ENCODE results near the gene ENOX1.

Gene ENOX1

GRCh38 chr13:43339805-43340550 is 446.8 kb downstream of the ENOX1 start:
- DNase-seq, result no peak

DNA sequence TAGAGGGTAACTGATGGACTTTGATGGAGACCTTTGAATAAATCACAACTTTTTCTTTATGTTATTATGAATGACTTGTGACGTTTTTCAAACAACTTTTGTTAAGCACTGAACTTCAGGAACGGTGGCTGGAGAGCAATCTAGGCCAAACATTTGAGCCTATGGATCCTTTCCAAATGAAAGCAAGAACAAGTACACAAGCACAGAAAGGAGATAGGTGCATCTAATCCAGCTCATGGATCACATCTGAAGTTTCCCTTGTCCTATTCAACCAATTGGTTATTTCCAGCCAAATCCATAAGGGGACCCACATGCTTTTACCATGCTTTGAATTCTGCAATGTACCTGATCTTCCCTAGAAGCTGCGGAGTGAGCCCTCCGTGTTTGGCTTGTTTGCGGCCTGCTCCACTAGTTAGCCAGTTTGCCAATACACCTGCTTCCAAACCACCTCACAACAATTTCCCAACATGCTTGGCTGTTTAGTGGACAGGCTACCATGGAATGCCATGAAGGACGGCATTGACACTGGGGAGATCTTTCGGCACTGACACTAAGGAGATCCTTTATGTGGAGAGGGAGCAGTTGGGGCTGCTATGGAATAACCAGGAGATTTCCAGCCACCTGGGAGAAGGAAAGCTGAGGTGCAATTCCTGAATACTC is 447.5 kb downstream of the ENOX1 start:
- DNase-seq, result no peak

DNA sequence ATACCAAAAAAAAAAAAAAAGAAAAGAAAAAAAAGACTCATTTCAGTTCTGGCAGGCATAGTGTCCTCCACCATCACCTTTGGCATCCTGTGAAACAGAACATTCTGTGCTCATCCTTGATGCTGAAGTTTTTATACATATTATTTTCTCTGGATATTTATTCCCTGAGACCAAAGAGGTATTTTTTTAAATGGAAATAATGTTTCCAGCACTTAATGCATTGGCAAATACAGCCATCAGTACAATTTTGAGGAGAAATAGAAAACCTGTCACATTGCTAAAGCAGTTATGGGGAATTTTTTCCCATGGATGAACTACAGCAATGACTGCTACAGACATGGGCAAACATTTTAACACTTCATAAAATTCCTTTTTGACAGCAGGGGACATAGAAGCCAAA is 451.0 kb downstream of the ENOX1 start:
- DNase-seq, result no peak

DNA sequence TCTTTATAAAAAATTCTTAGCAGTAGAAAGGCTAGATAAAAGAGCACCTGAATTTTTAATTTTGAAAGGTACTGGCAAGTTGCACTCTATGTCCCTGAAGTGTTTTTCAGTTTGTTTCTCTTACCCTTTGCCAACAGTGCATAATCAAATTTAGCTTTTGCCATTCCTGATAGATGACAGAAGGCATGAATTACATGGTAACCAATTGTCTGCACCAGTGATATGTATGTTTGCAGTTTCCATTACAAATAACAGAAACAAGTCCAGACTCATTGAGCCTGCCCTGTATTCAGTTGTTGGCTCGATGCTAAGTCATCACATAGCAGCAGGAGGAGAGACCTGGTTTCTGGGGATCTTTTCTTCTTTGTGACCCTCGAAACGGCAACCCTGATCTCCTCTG is 453.6 kb downstream of the ENOX1 start:
- no peak for DNase-seq

GRCh38 chr13:43331672-43332071 is 455.1 kb downstream of the ENOX1 start:
- DNase-seq, result no peak

DNA sequence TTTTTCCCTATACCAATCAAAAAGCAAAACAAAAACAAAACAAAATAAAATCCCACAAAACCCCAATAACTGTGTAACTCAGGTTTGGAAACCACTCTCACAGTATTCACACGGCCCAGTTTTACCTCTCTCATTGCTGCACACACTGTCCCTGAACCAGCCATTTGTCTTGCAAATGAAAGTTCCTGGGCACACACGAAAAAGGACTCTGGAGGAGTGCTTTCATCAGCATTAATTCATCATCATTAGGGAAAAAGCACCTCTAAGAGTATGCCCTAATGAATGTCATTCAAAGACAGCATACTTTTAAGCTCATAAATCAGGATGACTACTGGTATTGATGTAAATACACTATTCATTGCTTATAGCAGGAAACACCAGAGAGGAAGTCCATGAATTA is 457.1 kb downstream of the ENOX1 start:
- no peak for DNase-seq

GRCh38 chr13:43328907-43329306 is 457.9 kb downstream of the ENOX1 start:
- no peak for DNase-seq

DNA sequence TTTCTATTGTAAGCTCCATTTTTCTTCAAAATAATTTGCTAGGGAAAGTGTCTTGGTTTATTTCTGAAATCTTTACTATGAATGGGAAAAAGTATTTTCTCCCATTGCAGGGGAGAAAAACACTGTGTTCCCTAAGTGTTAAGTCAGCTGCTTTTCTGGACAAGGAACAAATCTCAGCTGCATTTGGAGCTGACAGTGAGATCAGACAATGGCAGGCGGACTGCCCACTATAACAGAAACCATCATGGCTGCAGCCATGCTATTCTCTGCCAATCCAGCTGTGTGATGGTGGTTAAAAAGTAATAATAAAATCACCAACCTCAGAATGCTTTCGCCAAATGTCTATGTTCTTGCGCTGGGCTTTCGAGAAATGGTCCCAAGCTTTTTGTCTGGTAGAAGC is 460.7 kb downstream of the ENOX1 start:
- no peak for DNase-seq

- DNase-seq, result no peak
These were observed 461.1 kb downstream of the ENOX1 start for GRCh38 chr13:43325636-43326035.

DNA sequence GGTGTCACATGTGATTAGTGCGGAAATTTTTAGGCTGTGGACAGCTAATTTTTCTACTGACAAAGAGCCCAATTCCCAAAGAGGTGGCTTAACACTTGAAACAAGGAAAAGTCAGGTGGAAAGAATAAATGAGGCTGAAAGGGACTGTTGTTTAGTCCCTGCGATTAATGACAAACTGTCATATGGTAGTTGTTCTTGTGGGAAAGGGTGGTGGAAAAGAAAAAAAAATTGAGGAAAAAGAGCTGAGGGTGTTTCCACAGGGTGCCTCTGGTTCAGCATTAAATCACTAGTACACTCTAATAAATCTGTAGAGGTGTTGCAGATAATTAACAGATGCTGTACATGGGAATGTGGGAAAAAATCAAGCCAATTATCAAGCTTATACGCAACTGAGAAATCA is 462.6 kb downstream of the ENOX1 start:
- no peak for DNase-seq

GRCh38 chr13:43319617-43320444 is 466.9 kb downstream of the ENOX1 start:
- DNase-seq, result no peak

DNA sequence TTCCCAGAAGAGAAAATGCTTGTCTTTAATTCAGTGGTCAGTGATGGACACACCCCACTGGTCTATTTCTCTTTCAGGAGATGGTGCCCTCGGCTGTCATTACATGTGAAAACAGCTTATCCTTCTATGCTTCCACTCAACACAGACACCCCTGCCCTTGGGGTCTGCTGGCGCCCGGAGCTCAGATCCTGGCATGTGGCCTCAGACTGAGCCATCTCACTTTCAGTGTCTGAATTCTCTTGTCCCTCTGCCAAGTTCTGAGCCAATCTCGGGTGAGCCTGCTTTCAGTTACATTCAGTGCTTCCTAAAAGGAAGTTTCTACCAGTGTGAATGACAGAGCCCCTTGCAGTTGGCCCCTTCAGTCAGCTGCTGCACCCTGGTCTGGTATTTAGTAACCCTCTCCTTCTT is 469.8 kb downstream of the ENOX1 start:
- DNase-seq, result no peak

DNA sequence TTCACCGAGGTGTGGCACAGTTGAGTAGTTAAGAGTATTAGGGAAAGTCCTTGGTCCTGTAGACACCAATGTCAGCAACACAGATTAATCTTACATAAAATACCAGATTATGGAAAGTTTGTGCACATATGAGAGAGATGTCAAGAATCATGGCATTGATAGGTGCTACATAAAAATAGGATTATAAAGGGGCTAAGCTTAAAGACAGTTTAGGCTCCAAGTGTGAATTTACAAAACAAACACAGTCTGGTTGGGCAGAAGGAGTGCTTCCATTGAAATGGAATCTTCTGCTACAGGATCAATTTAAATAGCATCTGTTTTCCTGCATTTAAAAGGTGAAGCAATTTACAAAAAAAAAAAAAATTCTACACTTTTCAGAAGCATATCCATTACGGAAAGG is 470.5 kb downstream of the ENOX1 start:
- no peak for DNase-seq

DNA sequence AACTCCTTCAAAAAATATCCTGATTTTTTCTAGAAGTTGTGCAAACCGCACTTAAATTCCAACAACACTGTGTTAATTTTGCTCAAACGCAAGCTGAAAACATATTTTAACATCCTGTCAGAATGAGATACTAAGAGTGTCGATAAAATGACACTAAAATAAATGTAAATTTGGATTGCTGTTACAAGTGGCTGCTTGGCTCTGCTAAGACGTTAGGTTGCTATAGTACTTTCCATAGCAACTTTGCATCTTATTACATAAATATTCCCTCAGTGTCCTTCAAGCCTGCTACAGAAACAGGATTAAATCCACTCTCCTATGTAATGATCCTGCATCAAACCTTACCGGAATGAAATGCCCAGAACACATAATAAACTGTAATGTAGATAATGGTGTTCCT is 471.2 kb downstream of the ENOX1 start:
- no peak for DNase-seq

DNA sequence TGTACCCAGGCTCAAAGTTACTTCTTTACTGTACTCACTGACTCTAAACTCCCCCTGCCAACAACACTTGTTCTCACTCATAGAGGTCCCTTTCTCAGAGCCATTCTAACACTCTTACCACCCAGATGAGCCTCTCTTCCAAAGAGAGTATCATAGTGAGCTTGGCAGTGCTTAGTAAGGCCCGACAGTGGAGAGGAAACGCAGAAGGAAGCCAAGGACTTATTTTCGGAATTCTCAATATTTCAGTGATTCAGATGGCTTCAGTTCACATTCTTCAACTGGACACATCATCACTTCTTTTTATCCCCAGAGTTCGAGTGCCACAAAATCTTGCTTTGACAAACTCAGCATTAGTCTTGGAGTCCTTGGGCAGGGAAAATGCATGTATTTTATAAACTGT is 477.5 kb downstream of the ENOX1 start:
- no peak for DNase-seq

DNA sequence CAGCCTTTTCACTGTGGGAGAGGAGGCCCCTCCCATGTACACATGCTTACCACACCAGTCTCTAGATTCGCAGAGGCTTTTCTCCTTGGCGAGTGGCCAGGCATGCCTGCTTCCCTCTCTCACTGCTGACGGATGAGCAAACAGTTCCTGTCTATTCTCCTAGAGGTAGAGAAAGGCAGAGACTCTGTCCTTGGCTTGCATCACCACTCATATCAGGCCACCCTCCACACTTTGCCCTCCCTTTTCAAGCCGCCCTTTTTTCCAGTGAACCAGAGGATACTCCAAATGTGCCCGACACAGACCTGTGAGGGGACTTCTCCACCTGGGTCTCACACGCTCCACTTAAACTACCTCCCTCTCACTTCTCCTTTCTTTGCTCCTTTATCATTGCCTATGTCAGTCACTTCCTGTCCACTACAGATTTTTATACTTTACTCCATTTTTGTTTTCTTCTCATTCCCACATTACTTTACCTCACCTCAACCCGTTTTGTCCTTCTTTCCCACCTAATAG is 478.8 kb downstream of the ENOX1 start:
- no peak for DNase-seq

GRCh38 chr13:43307221-43307920 is 479.4 kb downstream of the ENOX1 start:
- no peak for DNase-seq

GRCh38 chr13:43306372-43306771 is 480.4 kb downstream of the ENOX1 start:
- no peak for DNase-seq

DNA sequence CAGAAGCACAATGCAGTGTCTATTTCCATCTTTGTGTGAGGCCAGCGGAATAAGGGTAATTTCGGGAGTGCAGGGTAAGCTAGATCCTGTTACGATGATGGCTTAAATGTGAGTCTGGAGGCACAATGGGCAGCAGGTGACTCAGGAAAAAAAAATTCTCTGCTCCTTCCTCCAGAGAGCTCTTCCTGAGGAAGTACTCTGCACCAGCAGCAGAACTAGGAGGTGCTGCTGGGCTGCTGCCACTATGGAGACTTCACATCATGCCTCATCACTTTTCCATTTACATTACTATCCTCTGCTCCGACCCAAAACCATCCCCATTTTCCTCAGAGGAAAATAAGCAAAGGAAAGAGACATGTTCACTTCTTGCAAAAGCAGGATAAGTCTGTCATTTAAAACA is 481.4 kb downstream of the ENOX1 start:
- DNase-seq, result no peak

DNA sequence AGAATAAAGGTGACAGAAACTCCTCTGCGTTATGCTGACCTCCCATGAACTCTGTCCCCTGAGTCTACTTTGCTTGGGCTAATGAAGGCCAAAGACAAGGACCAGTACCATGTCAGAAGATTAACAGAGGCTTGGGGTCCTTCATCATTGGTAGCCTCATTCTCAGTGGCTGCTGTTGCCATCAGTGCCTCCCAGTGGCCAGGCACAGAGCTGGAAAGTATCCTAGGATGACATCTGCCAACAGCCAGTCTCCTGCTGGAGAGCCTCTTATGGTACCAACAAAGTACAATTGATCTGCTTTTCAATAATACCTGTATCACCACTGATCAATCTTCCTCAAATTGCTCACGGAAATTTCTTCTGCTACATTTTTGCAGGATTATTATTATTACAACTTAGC is 481.8 kb downstream of the ENOX1 start:
- no peak for DNase-seq

DNA sequence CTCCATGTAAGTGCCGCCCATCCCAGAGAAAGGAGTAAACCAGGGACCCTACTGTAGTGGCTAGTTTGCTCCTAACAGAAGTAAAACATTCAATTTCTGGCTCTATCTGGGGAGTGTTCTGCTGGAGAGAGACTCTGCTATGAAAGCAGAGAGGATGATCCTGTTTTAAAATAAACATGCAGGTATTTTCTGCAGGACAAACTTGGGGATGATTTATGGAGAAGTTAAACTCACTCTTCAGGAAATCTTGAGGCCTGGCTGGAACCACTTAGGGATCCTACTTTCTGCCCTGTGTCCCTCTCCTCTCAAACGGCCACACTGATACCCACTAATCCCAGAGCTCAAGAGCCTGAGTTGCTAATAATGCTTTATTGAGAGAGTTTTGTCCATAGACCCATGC is 482.3 kb downstream of the ENOX1 start:
- DNase-seq, result no peak

DNA sequence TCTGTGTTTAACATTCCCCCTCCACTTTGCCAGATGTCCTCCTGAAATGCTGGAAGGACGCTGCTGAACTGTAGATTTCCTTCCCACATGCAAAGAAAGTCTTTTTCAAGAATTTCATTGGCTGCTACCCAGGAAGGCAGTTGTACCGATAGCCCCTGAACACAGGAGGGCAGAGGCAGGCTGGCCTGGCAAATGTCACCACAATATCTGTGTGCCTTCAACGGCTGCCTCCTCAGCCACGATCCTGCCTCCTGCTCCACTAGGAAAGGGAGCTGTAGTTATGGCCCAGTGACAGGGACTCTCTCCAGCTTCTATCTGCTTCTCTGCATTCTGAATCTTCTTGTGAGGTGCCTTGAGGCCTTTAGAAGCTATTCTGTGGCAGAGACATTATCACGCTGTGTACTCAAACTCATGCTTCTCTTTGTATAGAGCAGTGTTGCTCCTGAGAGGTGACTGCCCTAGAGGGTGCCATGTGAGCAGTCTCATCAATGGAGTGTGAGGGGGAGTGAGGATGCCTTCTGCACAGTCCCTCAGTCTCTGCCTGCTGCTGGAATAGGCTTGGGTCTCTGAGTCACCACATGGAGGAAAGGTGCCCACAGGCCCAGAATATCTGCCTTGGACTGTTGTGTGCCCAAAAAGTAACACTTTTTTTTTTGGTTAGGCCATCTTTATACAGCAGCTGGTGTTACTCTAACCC is 483.6 kb downstream of the ENOX1 start:
- no peak for DNase-seq
